Muscle layer of duodenum (tissue), 2 donors: ENCODE measurements around the gene OPN1SW.
A peak's percentile ranks its signal among the peaks of the same experiment; 100 is the strongest.

Experiments used
- H3K27ac ChIP-seq: one replicate; pipeline ENCODE4 v1.7.0; 2013; ENCODE audit warnings: mild to moderate bottlenecking, low read length
- H3K27me3 ChIP-seq: one replicate; pipeline ENCODE4 v1.7.0; 2013; ENCODE audit warnings: low read depth, mild to moderate bottlenecking, control low read depth, low read length
- H3K36me3 ChIP-seq, 2 donors: one replicate each; pipeline ENCODE4 v1.7.0; 2013; ENCODE audit warnings: low read length in 2 of 2, control low read depth in 1 of 2, mild to moderate bottlenecking in 1 of 2; ENCODE audit not compliant: insufficient read depth in 2 of 2, control insufficient read depth in 1 of 2
- H3K4me1 ChIP-seq, 2 donors: one replicate each; pipeline ENCODE4 v1.7.0; 2013; ENCODE audit warnings: low read length in 2 of 2, mild to moderate bottlenecking in 2 of 2, control low read depth in 1 of 2, moderate library complexity in 1 of 2; ENCODE audit not compliant: insufficient read depth in 2 of 2, control insufficient read depth in 1 of 2
- H3K4me3 ChIP-seq, 2 donors: one replicate each; pipeline ENCODE4 v1.7.0; 2013; ENCODE audit warnings: low read length in 2 of 2, low read depth in 1 of 2, mild to moderate bottlenecking in 1 of 2
- H3K9me3 ChIP-seq, 2 donors: one replicate each; pipeline ENCODE4 v1.7.0; 2013; ENCODE audit warnings: low read length in 2 of 2, control low read depth in 1 of 2, mild to moderate bottlenecking in 1 of 2; ENCODE audit not compliant: control insufficient read depth in 1 of 2
- donor health status: healthy.

Gene OPN1SW

GRCh38 chr7:128792471-128793180 is 17.0 kb upstream of the OPN1SW start:
- Histone ChIP-seq H3K4me1 (peaks cover 0 to 11% of the 10 kb centered on the region in 2 donors), H3K36me3 (peaks cover 0 to 5% of the 10 kb centered on the region in 2 donors), H3K27ac (no peak overlapping the region), H3K9me3 (no peaks in the 10 kb centered on the region), H3K4me3 (peak overlapping the region in 1 of 2 donors; percentile 86), H3K27me3 (peaks cover 3% of the 10 kb centered on the region)

GRCh38 chr7:128791972-128792327 is 16.4 kb upstream of the OPN1SW start:
- H3K27ac ChIP-seq = no peak overlapping the region

GRCh38 chr7:128791121-128791971 is 15.8 kb upstream of the OPN1SW start, which contains the start of gene CCDC136:
Gene CCDC136 (plus strand): TSS chr7:128791968. CDS start chr7:128792412, 444 bp downstream.
- peaks cover 0 to 11% of the 10 kb centered on the region in 2 donors for H3K4me1 ChIP-seq
- peaks cover 3% of the 10 kb centered on the region for H3K27me3 ChIP-seq
- no peaks in the 10 kb centered on the region for H3K9me3 ChIP-seq
- peak within 1 kb of the TSS; percentile 62 to 86 for H3K4me3 ChIP-seq
- peaks cover 0 to 5% of the 10 kb centered on the region in 2 donors for H3K36me3 ChIP-seq
- H3K27ac ChIP-seq = no peak within 1 kb of the TSS

More at GRCh38 chr7:128791972-128792327, 16.4 kb upstream of the OPN1SW start:
- peaks cover 3% of the 10 kb centered on the region for H3K27me3 ChIP-seq
- peak overlapping the region; percentile 62 to 86 for H3K4me3 ChIP-seq
- no peaks in the 10 kb centered on the region for H3K9me3 ChIP-seq
- peaks cover 0 to 11% of the 10 kb centered on the region in 2 donors for H3K4me1 ChIP-seq
- peaks cover 0 to 5% of the 10 kb centered on the region in 2 donors for H3K36me3 ChIP-seq

DNA sequence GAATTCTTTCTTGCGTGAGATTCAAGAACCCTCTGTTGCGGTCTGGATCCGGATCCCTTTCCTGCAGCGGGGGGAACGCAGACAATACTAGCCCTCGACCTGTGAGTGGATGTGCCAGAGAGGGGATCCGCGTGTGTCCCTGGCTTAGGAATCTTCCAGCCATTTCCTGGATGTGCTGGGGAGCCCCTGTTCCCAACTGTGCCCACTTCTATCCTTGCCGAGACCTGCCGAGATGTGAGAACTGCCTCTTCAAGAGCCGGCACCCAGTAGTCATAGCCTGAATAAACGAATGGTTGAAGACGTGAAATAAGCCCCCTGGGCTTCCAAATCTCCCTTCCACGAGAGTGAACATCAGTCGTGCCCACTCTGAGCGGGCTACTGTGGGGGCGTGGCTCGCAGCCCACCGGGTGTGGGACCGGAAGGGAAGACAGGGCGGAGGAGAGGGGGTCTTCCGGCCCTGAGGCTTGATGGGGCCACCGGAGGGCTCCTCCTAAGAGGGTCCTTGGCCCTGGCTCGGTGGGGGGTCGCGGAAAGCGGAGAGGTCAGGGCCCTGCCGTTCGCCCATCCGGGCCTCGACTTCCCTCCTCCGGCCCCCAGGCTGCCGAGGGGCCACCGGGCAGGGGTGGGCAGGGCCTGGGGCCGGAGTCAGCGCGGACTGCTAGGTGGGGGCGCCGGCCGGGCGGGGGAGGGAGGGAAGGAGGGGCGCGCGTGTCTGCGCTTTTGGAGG is 14.9 kb upstream of the OPN1SW start:
- Histone ChIP-seq H3K4me3 (peak overlapping the region; percentile 37 to 86), H3K27ac (no peak overlapping the region), H3K9me3 (no peaks in the 10 kb centered on the region), H3K4me1 (peaks cover 0 to 11% of the 10 kb centered on the region in 2 donors), H3K27me3 (peaks cover 3% of the 10 kb centered on the region), H3K36me3 (peaks cover 0 to 5% of the 10 kb centered on the region in 2 donors)

DNA sequence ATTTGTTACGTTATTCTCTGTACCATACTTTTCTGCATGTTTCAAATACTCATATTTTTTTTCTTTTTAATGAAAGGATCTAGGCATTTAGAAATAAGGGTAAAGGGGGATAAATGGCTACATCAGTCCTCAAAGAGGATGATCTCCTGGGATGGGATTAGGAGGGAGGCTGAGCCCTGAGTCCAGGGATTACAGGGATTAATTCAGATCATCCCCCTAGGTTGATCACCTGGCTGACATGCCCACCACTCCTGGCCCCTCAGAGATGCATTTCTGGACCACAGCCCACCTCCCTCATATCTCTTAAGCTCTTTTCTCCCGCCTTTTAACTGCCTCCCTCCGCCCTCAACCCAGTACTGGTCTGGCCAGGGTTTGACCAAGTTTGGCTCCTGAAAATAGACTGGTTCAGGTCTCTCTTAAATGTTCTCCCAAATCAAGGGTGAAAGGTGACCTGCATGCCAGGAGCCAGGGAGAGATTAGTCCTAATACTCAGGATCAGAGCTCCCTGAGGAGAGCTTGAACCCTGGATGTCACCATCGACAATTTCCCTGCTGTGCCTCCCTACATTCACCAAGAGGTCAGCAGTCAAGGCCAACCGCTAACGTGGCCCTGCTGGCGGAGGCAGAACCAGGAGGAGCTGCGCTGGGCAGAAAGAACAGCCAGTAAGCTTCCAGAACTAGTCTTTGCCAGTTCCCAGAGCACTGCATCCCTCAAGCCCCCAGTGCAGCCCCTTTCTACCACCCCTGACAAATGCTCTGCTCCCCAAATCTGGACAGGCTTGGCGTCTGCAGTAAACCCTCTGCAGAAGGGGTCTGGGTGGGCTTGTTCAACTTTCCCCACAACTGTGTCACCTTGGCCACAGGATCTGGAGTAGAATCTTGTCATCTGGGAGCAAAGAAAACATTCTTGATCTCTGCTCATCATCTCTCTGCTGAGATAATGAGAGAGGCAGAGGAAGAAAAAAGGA is 13.1 kb upstream of the OPN1SW start:
- H3K4me1 ChIP-seq = peaks cover 0 to 11% of the 10 kb centered on the region in 2 donors
- no peaks in the 10 kb centered on the region for H3K9me3 ChIP-seq
- peaks cover 3% of the 10 kb centered on the region for H3K27me3 ChIP-seq
- no peak overlapping the region for H3K4me3 ChIP-seq
- no peak overlapping the region for H3K27ac ChIP-seq
- H3K36me3 ChIP-seq = no peaks in the 10 kb centered on the region

- Histone ChIP-seq H3K9me3 (no peaks in the 10 kb centered on the region), H3K27ac (no peak overlapping the region), H3K27me3 (peaks cover 3% of the 10 kb centered on the region), H3K36me3 (no peaks in the 10 kb centered on the region), H3K4me1 (peaks cover 8 to 13% of the 10 kb centered on the region in 2 donors), H3K4me3 (no peak overlapping the region)
Measured at GRCh38 chr7:128785738-128786137, 10.1 kb upstream of the OPN1SW start.

DNA sequence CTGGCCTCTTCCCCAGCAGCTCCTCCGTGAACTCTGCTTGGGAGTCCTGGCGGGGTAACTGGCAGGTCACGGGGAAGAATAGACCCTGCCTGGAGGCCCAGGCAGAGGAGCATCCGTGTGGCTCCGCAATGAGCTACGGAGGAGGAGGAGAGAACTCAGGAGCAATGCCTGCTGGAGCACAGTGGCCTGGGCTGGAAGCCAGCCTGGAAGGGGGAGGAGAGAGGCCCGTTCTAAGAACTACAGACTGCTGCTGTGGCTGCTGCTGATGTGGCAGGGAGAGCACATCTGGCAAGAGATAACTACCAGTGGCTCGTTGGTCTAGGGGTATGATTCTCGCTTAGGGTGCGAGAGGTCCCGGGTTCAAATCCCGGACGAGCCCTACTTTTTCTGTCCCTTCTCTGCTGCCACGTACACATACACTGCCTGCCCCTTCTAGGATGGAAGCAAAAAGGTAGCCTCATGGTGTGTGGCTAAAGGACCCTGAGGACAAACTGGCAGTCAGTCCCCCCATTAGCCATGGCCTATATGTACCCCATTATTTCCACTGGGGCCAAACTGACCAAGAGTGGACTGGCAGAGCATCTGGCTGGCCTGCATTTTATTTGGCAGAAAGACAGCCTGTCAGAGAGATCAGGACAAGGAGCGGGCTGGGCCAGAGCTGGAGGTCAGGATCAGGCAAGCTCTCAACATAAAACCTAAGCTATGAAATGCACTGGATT is 7.7 kb upstream of the OPN1SW start:
- Histone ChIP-seq H3K27me3 (no peaks in the 10 kb centered on the region), H3K27ac (peak overlapping the region; percentile 35), H3K9me3 (no peaks in the 10 kb centered on the region), H3K4me1 (peaks cover 8 to 13% of the 10 kb centered on the region in 2 donors), H3K36me3 (no peaks in the 10 kb centered on the region), H3K4me3 (no peak overlapping the region)

- Histone ChIP-seq H3K27ac (peak overlapping the region; percentile 35), H3K36me3 (no peaks in the 10 kb centered on the region), H3K27me3 (no peaks in the 10 kb centered on the region), H3K9me3 (no peaks in the 10 kb centered on the region), H3K4me3 (no peak overlapping the region), H3K4me1 (peaks cover 8 to 13% of the 10 kb centered on the region in 2 donors)
Measured at GRCh38 chr7:128781851-128782250, 6.3 kb upstream of the OPN1SW start.

GRCh38 chr7:128781126-128781525 is 5.5 kb upstream of the OPN1SW start:
- Histone ChIP-seq H3K4me3 (no peak overlapping the region), H3K36me3 (no peaks in the 10 kb centered on the region), H3K27me3 (no peaks in the 10 kb centered on the region), H3K4me1 (peaks cover 8 to 13% of the 10 kb centered on the region in 2 donors), H3K27ac (peak overlapping the region; percentile 81), H3K9me3 (no peaks in the 10 kb centered on the region)

DNA sequence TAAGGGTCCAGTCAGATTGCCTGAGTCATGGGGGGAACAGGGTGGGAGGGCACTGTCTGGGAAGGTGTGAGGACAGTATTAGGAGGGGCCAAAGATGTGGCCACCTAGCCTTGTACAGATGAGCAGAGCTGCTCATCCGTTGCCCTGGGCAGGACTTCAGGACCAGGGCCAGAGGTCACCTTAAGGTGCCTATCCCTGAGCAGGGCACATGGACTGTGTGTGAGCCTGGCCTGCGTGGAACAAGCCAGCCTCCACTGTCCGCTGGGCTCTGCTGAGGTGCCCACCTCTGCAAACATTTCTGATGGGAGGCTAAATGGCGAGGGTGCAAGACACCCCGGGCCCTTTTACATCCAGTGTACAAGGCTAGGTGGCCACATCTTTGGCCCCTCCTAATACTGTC is 3.4 kb upstream of the OPN1SW start:
- Histone ChIP-seq H3K27me3 (no peaks in the 10 kb centered on the region), H3K4me1 (peaks cover 8 to 13% of the 10 kb centered on the region in 2 donors), H3K4me3 (no peak overlapping the region), H3K36me3 (no peaks in the 10 kb centered on the region), H3K27ac (no peak overlapping the region), H3K9me3 (no peaks in the 10 kb centered on the region)
